Activated naive CD8-positive, alpha-beta T cell (primary cell): ENCODE measurements around the gene MCL1.
A peak's percentile ranks its signal among the peaks of the same experiment; 100 is the strongest.

Experiments used
- H3K27ac Mint-ChIP-seq: one replicate; pipeline ENCODE4 v1.8.0; 2021; ENCODE audit warnings: mixed read lengths
- H3K27me3 Mint-ChIP-seq: one replicate; pipeline ENCODE4 v1.8.0; 2021; ENCODE audit warnings: mixed read lengths
- H3K36me3 Mint-ChIP-seq: one replicate; pipeline ENCODE4 v1.8.0; 2021; ENCODE audit warnings: mixed read lengths
- H3K4me1 Mint-ChIP-seq: one replicate; pipeline ENCODE4 v1.8.0; 2021; ENCODE audit warnings: low read depth, mixed read lengths
- H3K4me3 Mint-ChIP-seq: one replicate; pipeline ENCODE4 v1.8.0; 2021; ENCODE audit warnings: mild to moderate bottlenecking, mixed read lengths
- H3K9me3 Mint-ChIP-seq: one replicate; pipeline ENCODE4 v1.8.0; 2021; ENCODE audit warnings: low read depth, mixed read lengths

MCL1 gene

GRCh38 chr1:150558303-150558704, 21.1 kb downstream of the MCL1 start:
- no peaks in the 10 kb centered on the region for H3K27me3 Mint-ChIP-seq

GRCh38 chr1:150557813-150558212, 21.6 kb downstream of the MCL1 start:
- H3K36me3 Mint-ChIP-seq: peaks cover 2% of the 10 kb centered on the region
- no peak overlapping the region for H3K27ac Mint-ChIP-seq
- no peaks in the 10 kb centered on the region for H3K27me3 Mint-ChIP-seq
- peaks cover 21% of the 10 kb centered on the region for H3K4me1 Mint-ChIP-seq
- no peaks in the 10 kb centered on the region for H3K9me3 Mint-ChIP-seq
- no peak overlapping the region for H3K4me3 Mint-ChIP-seq

More at GRCh38 chr1:150558303-150558704, 21.1 kb downstream of the MCL1 start:
- H3K36me3 Mint-ChIP-seq: peaks cover 2% of the 10 kb centered on the region
- no peak overlapping the region for H3K4me3 Mint-ChIP-seq
- no peak overlapping the region for H3K27ac Mint-ChIP-seq
- no peaks in the 10 kb centered on the region for H3K9me3 Mint-ChIP-seq
- H3K4me1 Mint-ChIP-seq: peaks cover 26% of the 10 kb centered on the region

- Mint-ChIP-seq H3K36me3 (peaks cover 2% of the 10 kb centered on the region), H3K4me1 (peaks cover 23% of the 10 kb centered on the region), H3K9me3 (no peaks in the 10 kb centered on the region), H3K4me3 (no peak overlapping the region), H3K27me3 (no peaks in the 10 kb centered on the region), H3K27ac (no peak overlapping the region)
Observed at GRCh38 chr1:150557065-150557600, 22.3 kb downstream of the MCL1 start.

DNA sequence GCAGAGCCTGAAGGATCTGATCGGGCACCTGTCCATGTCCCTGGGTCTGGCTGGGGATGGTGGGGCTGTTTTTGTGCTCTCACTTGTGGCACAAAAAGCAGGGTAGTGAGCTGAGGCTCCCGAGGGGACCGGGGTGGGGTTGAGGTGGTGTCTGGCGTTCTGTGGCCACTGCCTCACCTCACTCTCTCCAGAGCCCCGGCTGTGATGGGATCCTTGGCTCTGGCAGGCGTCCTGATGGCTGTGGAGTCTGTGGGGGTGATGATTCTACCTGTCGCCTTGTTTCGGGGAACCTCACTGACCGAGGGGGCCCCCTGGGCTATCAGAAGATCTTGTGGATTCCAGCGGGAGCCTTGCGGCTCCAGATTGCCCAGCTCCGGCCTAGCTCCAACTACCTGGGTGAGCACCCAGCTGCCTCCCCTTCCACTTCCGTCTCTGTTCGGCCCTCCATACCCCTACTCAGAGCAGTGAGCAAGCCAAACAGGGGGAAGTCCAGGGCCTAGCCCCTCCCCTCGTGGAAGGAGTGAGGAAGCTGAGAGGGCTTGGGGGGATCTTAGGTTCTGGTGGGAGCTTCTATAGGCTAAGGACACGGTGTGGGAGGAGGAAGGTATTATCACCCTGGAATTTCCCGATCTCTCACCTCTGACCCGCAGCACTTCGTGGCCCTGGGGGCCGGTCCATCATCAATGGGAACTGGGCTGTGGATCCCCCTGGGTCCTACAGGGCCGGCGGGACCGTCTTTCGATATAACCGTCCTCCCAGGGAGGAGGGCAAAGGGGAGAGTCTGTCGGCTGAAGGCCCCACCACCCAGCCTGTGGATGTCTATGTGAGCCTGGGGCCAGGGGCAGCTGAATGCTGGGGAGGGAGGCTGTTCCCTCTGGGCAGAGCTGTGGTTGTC, 23.2 kb downstream of the MCL1 start:
- peaks cover 2% of the 10 kb centered on the region for H3K36me3 Mint-ChIP-seq
- H3K4me1 Mint-ChIP-seq: peaks cover 25% of the 10 kb centered on the region
- H3K9me3 Mint-ChIP-seq: no peaks in the 10 kb centered on the region
- no peaks in the 10 kb centered on the region for H3K27me3 Mint-ChIP-seq
- no peak overlapping the region for H3K27ac Mint-ChIP-seq
- no peak overlapping the region for H3K4me3 Mint-ChIP-seq

DNA sequence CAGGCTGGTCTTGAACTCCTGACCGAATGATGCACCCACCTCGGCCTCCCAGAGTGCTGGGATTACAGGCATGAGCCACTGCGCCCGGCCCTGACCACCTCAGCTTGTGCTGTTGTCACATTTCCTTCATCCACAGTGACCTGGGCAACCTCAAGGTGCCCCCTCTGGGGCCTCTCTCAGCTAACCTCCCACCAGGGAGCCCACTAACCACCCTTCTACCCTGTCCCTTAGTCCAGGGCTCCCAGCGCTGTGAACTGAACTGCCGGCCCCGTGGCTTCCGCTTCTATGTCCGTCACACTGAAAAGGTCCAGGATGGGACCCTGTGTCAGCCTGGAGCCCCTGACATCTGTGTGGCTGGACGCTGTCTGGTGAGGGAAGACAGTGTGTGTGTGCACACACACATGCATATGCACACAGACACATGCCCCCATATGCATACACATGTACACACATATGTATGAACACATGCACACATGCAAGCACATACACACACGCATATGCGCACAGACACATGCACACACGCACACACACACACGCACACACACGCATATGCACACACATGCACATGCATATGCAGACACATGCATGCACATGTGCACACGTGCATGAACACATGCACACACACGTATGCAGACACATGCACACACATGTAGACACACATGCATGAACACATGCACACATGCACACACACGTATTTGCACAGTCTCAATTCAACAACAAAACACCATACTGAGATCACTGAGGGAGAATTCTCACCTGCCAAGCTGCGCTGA, 24.0 kb downstream of the MCL1 start:
- Mint-ChIP-seq H3K4me3 (no peak overlapping the region), H3K4me1 (peaks cover 25% of the 10 kb centered on the region), H3K36me3 (peaks cover 2% of the 10 kb centered on the region), H3K27ac (no peak overlapping the region), H3K27me3 (peaks cover 1% of the 10 kb centered on the region), H3K9me3 (no peaks in the 10 kb centered on the region)

DNA sequence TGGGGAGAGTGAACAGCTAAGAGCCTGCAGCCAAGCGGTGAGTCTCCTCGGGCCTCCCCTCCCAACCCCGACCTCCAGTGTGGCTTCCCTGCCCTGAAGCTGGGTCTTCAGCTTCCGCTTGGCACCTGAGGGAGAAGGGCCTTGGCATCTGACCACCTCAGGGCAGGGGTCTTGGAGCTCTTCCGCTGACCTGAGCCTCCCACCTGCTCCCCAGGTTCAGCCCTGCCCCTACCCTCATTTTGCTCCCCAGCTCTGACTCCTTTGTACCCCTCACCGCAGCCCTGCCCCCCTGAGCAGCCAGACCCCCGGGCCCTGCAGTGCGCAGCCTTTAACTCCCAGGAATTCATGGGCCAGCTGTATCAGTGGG, 25.3 kb downstream of the MCL1 start:
- Mint-ChIP-seq H3K9me3 (no peaks in the 10 kb centered on the region), H3K27ac (no peak overlapping the region), H3K27me3 (peaks cover 4% of the 10 kb centered on the region), H3K4me1 (peaks cover 23% of the 10 kb centered on the region), H3K36me3 (peaks cover 2% of the 10 kb centered on the region), H3K4me3 (no peak overlapping the region)

DNA sequence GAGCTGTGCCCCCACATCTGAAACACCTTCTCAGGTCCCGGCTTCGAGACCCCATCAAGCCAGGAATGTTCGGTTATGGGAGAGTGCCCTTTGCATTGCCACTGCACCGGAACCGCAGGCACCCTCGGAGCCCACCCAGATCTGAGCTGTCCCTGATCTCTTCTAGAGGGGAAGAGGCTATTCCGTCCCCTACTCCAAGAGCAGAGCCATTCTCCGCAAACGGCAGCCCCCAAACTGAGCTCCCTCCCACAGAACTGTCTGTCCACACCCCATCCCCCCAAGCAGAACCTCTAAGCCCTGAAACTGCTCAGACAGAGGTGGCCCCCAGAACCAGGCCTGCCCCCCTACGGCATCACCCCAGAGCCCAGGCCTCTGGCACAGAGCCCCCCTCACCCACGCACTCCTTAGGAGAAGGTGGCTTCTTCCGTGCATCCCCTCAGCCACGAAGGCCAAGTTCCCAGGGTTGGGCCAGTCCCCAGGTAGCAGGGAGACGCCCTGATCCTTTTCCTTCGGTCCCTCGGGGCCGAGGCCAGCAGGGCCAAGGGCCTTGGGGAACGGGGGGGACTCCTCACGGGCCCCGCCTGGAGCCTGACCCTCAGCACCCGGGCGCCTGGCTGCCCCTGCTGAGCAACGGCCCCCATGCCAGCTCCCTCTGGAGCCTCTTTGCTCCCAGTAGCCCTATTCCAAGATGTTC, 25.9 kb downstream of the MCL1 start:
- no peaks in the 10 kb centered on the region for H3K9me3 Mint-ChIP-seq
- H3K36me3 Mint-ChIP-seq: peaks cover 2% of the 10 kb centered on the region
- peaks cover 24% of the 10 kb centered on the region for H3K4me1 Mint-ChIP-seq

DNA sequence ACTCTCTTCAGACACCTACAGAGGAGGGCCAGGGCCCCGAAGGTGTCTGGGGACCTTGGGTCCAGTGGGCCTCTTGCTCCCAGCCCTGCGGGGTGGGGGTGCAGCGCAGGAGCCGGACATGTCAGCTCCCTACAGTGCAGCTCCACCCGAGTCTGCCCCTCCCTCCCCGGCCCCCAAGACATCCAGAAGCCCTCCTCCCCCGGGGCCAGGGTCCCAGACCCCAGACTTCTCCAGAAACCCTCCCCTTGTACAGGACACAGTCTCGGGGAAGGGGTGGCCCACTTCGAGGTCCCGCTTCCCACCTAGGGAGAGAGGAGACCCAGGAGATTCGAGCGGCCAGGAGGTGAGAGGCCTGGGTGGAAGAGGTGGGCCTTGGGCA, 26.5 kb downstream of the MCL1 start:
- H3K4me1 Mint-ChIP-seq: peaks cover 26% of the 10 kb centered on the region
- peaks cover 2% of the 10 kb centered on the region for H3K36me3 Mint-ChIP-seq
- H3K4me3 Mint-ChIP-seq: no peak overlapping the region
- no peaks in the 10 kb centered on the region for H3K9me3 Mint-ChIP-seq
- peaks cover 8% of the 10 kb centered on the region for H3K27me3 Mint-ChIP-seq
- no peak overlapping the region for H3K27ac Mint-ChIP-seq

More for the DNA sequence above, 25.9 kb downstream of the MCL1 start:
- peaks cover 5% of the 10 kb centered on the region for H3K27me3 Mint-ChIP-seq
- H3K27ac Mint-ChIP-seq: no peak overlapping the region
- H3K4me3 Mint-ChIP-seq: no peak overlapping the region

DNA sequence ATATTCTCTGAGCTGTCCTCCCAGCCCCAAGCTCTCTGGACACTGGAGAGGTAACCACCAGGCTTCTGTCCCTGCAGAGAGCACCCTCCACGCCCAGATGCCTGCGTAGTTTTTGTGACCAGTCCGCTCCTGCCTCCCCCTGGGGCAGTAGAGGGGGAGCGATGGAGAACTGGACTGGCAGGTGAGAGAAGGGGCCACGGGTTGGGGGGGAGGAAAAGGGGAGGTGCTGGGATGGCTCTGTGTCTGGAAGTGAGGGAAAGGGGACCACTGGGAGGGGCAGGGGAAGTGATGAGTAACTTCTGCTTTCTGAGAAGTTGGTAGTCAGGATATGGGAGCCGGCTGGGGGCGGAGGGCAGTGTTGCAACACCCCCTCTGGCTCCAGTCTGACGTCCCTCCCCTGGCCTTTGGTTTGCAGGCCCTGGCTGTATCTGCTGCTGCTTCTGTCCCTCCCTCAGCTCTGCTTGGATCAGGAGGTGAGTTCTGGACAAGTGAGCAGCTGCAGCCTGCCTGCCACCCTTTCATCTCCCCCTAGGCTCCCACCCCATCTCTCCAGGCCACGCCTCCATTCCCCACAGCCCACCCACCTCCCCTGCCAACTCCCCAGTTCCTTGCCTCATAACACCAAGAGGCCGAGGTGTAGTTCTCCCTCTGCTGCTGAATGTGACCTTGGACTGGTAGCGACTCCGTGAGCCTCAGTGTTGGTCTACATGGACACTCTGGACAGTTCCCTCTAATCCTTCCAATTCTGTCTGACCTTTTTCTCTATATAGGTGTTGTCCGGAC, 27.1 kb downstream of the MCL1 start:
- Mint-ChIP-seq H3K9me3 (no peaks in the 10 kb centered on the region), H3K36me3 (peaks cover 2% of the 10 kb centered on the region), H3K4me1 (peaks cover 26% of the 10 kb centered on the region), H3K4me3 (no peak overlapping the region), H3K27ac (no peak overlapping the region), H3K27me3 (peaks cover 8% of the 10 kb centered on the region)

DNA sequence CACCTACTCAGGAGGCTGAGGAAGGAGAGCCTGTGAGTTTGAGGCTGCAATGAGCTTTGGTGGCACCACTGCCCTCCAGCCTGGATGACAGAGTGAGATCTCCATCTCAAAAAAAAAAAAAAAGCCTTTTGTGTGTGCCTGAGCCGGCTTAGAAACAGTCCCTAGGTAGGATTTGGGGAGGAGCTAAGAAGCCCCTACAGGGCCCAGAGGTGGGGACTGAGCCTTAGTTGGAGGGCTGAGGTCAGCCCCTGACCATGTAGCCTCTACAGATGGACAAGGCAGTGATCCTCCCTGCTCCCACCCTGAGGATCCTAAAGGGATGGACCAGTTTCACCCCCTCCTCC, 27.7 kb downstream of the MCL1 start:
- Mint-ChIP-seq H3K27ac (no peak overlapping the region), H3K4me1 (peaks cover 26% of the 10 kb centered on the region), H3K4me3 (no peak overlapping the region), H3K9me3 (no peaks in the 10 kb centered on the region), H3K36me3 (peaks cover 2% of the 10 kb centered on the region), H3K27me3 (peaks cover 9% of the 10 kb centered on the region)

GRCh38 chr1:150551051-150551783, 28.2 kb downstream of the MCL1 start:
- Mint-ChIP-seq H3K4me3 (peak overlapping the region; percentile 17), H3K27ac (no peak overlapping the region), H3K4me1 (peaks cover 26% of the 10 kb centered on the region), H3K27me3 (peaks cover 11% of the 10 kb centered on the region), H3K36me3 (peaks cover 2% of the 10 kb centered on the region), H3K9me3 (no peaks in the 10 kb centered on the region)

DNA sequence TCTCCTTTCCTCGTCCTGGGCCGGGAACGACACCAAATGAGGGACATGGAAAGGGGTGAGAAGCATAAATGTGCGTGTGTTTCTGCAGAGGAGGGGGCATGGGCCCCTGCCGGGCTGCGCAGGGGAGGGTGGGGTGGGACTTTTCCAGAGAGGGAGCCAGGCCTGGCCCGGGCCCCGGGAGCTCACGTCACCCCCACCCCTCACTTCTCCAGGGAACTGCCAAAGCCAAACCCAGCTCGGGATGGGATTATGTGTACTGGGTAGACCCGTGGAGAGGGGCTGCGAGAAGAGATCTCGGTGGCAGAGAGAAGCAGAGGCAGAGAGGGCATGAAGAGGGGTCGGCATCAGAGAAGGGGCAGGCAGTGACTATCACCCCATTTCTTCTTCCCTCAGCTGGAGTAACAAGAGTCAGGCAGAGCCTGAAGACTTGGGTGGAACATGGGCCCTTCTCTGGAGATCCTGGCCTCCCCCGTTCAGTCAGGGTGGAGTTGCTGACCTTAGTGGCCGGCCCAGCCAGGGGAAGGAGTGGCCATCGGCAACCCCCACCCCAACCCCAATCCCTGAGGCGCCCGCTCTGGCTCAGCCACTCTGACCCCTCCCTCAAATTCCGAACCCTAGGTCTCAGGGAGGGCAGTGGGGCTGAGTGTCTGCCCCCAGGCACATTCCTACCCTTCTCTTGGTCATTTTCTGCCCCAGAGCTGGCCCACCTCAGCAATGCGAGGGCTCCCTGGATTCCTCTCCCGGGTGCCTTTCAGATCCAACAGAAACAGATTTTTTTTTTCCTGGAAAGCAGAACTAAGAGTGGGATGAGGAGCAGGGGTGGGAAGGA, 29.0 kb downstream of the MCL1 start:
- no peaks in the 10 kb centered on the region for H3K9me3 Mint-ChIP-seq
- H3K27ac Mint-ChIP-seq: no peak overlapping the region
- H3K4me1 Mint-ChIP-seq: peaks cover 26% of the 10 kb centered on the region
- peak overlapping the region; percentile 35 for H3K4me3 Mint-ChIP-seq
- no peaks in the 10 kb centered on the region for H3K36me3 Mint-ChIP-seq
- H3K27me3 Mint-ChIP-seq: peaks cover 14% of the 10 kb centered on the region
